Adrenal gland (tissue), 5 donors: Measurements from ENCODE around the gene PRLHR.

Source experiments
- CTCF ChIP-seq, 6 experiments: fragments of 450-650 bp in 4 of 6; fragments of 200-600 bp in 2 of 6; sonication (generic) in 1 of 6; IDR thresholded peaks; 1 replicate in 5 of 6; 2 replicates in 1 of 6; pipeline versions ENCODE4 v1.5.1 to v1.8.0; 2016 to 2021; ENCODE audit warnings: antibody characterized with exemption in 6 of 6, mild to moderate bottlenecking in 2 of 6, moderate library complexity in 1 of 6
- POLR2A ChIP-seq, 2 donors: fragments of 450-650 bp; IDR thresholded peaks; one replicate each; pipeline ENCODE4 v1.6.1; 2017; ENCODE audit warnings: antibody characterized with exemption in 2 of 2, mild to moderate bottlenecking in 2 of 2, moderate library complexity in 1 of 2
- donor health status: DM: no; HTN: no; CAD: no.

- TF ChIP-seq CTCF (IDR thresholded peaks at IDR 0.05) (no peak), POLR2A (IDR thresholded peaks at IDR 0.05) (no peak)
Observed at GRCh38 chr10:118585794-118586193, 9.7 kb downstream of the PRLHR start.
